ENCODE data around the gene PARP12.

GRCh38 chr7:140058517-140058916 is 4.2 kb downstream of the PARP12 start:
- TF ChIP-seq CTCF (IDR thresholded peaks at IDR 0.05): no peak
- TF ChIP-seq POLR2A (IDR thresholded peaks at IDR 0.05): no peak
